Measurements from ENCODE around the gene THOC3.
"Not testable (repeated sequence)": the region's sequence is repeated elsewhere in the genome, so short reads cannot be mapped to it uniquely, and the experiment has no call there.

Gene THOC3

GRCh38 chr5:175938489-175938888 lies 29.6 kb downstream of the THOC3 start:
- not testable (repeated sequence) for DNase-seq

GRCh38 chr5:175928752-175929151 lies 39.4 kb downstream of the THOC3 start:
- DNase-seq: not testable (repeated sequence)

GRCh38 chr5:175925106-175925505 lies 43.0 kb downstream of the THOC3 start:
- not testable (repeated sequence) for DNase-seq

- no peak for DNase-seq
These were observed 45.8 kb downstream of the THOC3 start for GRCh38 chr5:175922192-175922885.

GRCh38 chr5:175921061-175921730 lies 46.9 kb downstream of the THOC3 start:
- DNase-seq: no peak

- DNase-seq: no peak
These were observed 47.8 kb downstream of the THOC3 start for GRCh38 chr5:175920231-175920811.

GRCh38 chr5:175915066-175916037 lies 52.8 kb downstream of the THOC3 start:
- peak; percentile 20 for DNase-seq

GRCh38 chr5:175913835-175914672 lies 54.1 kb downstream of the THOC3 start:
- DNase-seq: not testable (repeated sequence)

GRCh38 chr5:175910072-175910471 lies 58.0 kb downstream of the THOC3 start:
- not testable (repeated sequence) for DNase-seq

Data from activated gamma-delta T cell treated with Interleukin-2 at 50 U/mL for 16 hours (primary cell).